Measurements from ENCODE around the gene PTPRD. TPM values are rescaled to one million over a fixed set of nuclear protein-coding genes. Genes with fewer than 3 reads are reported as not detected.

The PTPRD gene
- total RNA-seq, 1 donor from 2014 or later = 136 TPM

GRCh38 chr9:9246726-9247125, 1366.1 kb downstream of the PTPRD start:
- Mint-ChIP-seq H3K27me3 (ENCODE audit: insufficient read depth, low read depth) (no peaks in the 10 kb centered on the region), H3K36me3 (no peaks in the 10 kb centered on the region), H3K4me1 (no peaks in the 10 kb centered on the region), H3K4me3 (no peak overlapping the region), H3K27ac (no peak overlapping the region), H3K9me3 (peaks cover 11% of the 10 kb centered on the region)
- Histone ChIP-seq H3K79me2 (ENCODE audit: low read depth) (no peaks in the 10 kb centered on the region), H3F3A (ENCODE audit: low read depth) (no peaks in the 10 kb centered on the region), H3K4me3 (no peak overlapping the region), H4K20me1 (ENCODE audit: low read depth) (no peaks in the 10 kb centered on the region), H3K27me3 (no peaks in the 10 kb centered on the region), H2AFZ (replicated peaks) (no peak overlapping the region), H3K4me2 (no peak overlapping the region), H3K36me3 (no peaks in the 10 kb centered on the region), H3K9me3 (ENCODE audit: low read depth) (no peaks in the 10 kb centered on the region), H3K9ac (no peak overlapping the region), H3K27ac (no peak overlapping the region), H3K4me1 (no peaks in the 10 kb centered on the region)
- no peak for TF ChIP-seq CTCF (IDR thresholded peaks at IDR 0.05)
- no peak for TF ChIP-seq EZH2 (IDR thresholded peaks at IDR 0.05)
- TF ChIP-seq EZH2phosphoT487 (IDR thresholded peaks at IDR 0.05) = no peak
- no peak for DNase-seq (ENCODE audit: low spot score)

GRCh38 chr9:9231946-9232345, 1380.9 kb downstream of the PTPRD start:
- Mint-ChIP-seq H3K27me3 (ENCODE audit: insufficient read depth, low read depth) (no peaks in the 10 kb centered on the region), H3K9me3 (peaks cover 14% of the 10 kb centered on the region), H3K4me3 (no peak overlapping the region), H3K27ac (no peak overlapping the region), H3K36me3 (no peaks in the 10 kb centered on the region), H3K4me1 (peaks cover 7% of the 10 kb centered on the region)
- no peak for DNase-seq (ENCODE audit: low spot score)
- Histone ChIP-seq H3K79me2 (ENCODE audit: low read depth) (no peaks in the 10 kb centered on the region), H3K27me3 (no peaks in the 10 kb centered on the region), H3K36me3 (no peaks in the 10 kb centered on the region), H4K20me1 (ENCODE audit: low read depth) (no peaks in the 10 kb centered on the region), H3K4me3 (no peak overlapping the region), H3K9ac (no peak overlapping the region), H2AFZ (replicated peaks) (no peak overlapping the region), H3K9me3 (ENCODE audit: low read depth) (peaks cover 4% of the 10 kb centered on the region), H3K4me1 (peaks cover 10% of the 10 kb centered on the region), H3F3A (ENCODE audit: low read depth) (peaks cover 8% of the 10 kb centered on the region), H3K4me2 (no peak overlapping the region), H3K27ac (no peak overlapping the region)
- TF ChIP-seq CTCF (IDR thresholded peaks at IDR 0.05) (no peak), EZH2phosphoT487 (IDR thresholded peaks at IDR 0.05) (no peak), EZH2 (IDR thresholded peaks at IDR 0.05) (no peak)

GRCh38 chr9:9229269-9229668, 1383.5 kb downstream of the PTPRD start:
- H3K27ac ChIP-seq = no peak overlapping the region
- no peaks in the 10 kb centered on the region for H3K4me1 Mint-ChIP-seq
- no peaks in the 10 kb centered on the region for H4K20me1 ChIP-seq (ENCODE audit: low read depth)
- H3K9me3 ChIP-seq (ENCODE audit: low read depth) = peaks cover 4% of the 10 kb centered on the region
- no peaks in the 10 kb centered on the region for H3K79me2 ChIP-seq (ENCODE audit: low read depth)
- DNase-seq (ENCODE audit: low spot score) = no peak
- H3K9ac ChIP-seq = no peak overlapping the region
- H3K4me3 ChIP-seq = no peak overlapping the region
- H3K4me2 ChIP-seq = no peak overlapping the region
- no peaks in the 10 kb centered on the region for H3F3A ChIP-seq (ENCODE audit: low read depth)
- no peaks in the 10 kb centered on the region for H3K36me3 Mint-ChIP-seq
- H3K36me3 ChIP-seq = no peaks in the 10 kb centered on the region
- no peaks in the 10 kb centered on the region for H3K27me3 Mint-ChIP-seq (ENCODE audit: insufficient read depth, low read depth)
- no peaks in the 10 kb centered on the region for H3K4me1 ChIP-seq
- H3K4me3 Mint-ChIP-seq = no peak overlapping the region
- no peaks in the 10 kb centered on the region for H3K27me3 ChIP-seq
- H3K9me3 Mint-ChIP-seq = peaks cover 6% of the 10 kb centered on the region
- H3K27ac Mint-ChIP-seq = no peak overlapping the region
- TF ChIP-seq EZH2 (IDR thresholded peaks at IDR 0.05) = no peak
- TF ChIP-seq CTCF (IDR thresholded peaks at IDR 0.05) = no peak
- TF ChIP-seq EZH2phosphoT487 (IDR thresholded peaks at IDR 0.05) = no peak
- H2AFZ ChIP-seq (replicated peaks) = no peak overlapping the region

Data from neural progenitor cell (in vitro differentiated cells).